T-helper 2 cell (primary cell): ENCODE measurements around the gene METTL22.
"Not testable (repeated sequence)": the region's sequence is repeated elsewhere in the genome, so short reads cannot be mapped to it uniquely, and the experiment has no call there.

Experiments used
- DNase-seq, 5 experiments: peaks; one replicate each; pipeline versions ENCODE4 v3.0.0 to v3.0.0-alpha.2; 2012 to 2022

Gene METTL22

DNA sequence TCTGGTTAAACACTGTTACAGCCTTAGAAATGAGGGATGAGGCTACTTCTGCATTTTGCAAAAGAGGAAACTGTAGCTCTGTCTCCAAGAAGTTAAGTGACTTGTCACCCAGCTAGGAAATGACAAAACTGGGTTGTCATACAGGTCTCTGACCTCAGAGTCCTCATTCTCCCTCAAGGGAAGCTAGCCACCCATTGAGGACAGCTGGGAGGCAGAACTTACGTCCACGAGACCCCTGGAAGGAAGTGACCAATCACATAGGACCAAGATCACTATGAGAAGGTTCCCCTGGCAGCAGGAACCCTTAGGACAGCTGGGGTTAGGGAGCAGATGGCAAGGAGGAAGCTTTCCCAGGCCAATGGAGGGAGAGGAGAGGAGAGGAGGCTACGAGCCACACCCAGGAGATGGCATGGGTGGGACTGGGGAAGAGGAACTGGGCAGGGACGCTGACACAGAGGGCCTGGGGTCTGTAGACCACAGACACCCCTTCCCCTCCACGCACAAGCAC is 11.2 kb downstream of the METTL22 start:
- no peak for DNase-seq

DNA sequence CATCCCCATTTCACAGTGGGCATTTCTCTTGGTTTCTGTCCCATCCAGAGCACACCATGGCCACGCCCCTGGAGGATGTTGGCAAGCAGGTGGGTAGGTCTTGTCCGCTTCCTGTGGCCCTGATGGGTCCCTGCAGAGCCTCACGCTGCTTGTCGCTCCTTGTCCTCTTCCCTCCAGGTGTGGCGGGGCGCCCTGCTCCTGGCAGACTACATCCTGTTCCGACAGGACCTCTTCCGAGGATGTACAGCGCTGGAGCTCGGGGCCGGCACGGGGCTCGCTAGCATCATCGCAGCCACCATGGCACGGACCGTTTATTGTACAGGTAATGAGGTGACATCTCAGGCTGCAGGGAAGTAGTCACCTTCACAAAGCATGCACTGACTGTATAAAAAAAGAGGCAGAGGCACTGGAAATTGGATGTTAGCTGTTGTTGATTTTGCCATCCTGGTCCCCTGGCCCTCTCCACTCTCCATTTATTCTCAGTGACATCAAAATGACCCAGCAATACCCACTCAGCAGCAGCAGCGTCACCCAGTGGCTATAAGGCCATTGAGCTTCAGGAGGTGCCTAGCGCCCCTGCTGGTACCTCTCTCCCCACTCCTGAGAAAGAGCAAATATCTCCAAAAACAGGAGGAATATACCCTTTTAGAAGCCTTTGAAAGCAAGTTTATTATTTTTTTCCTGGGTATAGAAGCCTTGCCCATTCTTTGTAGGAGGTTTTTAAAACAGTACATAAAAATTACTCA is 13.7 kb downstream of the METTL22 start:
- no peak for DNase-seq

DNA sequence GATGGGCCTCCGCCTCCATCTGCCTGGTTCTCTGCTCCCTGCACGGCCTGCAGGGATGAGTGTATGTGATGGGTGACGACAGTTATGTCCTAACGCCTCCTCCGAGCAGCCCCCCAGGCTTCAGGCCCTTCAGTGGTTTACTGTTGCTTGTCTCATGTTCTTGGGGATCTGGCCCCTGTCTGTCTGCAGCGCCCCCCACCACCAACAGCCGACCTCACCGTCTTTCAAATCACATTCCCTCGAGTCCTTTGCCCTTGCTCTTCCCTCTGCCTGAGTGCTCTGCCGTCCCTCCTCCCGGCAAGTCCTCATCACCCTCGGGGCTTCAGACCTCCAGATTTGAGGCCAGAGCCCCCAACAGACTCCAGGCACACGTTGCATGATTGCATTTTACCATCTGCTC is 18.2 kb downstream of the METTL22 start:
- no peak for DNase-seq

GRCh38 chr16:8641671-8642070 is 20.2 kb downstream of the METTL22 start:
- no peak for DNase-seq

GRCh38 chr16:8642146-8642545 is 20.6 kb downstream of the METTL22 start:
- no peak for DNase-seq

GRCh38 chr16:8644211-8645140 is 23.0 kb downstream of the METTL22 start:
- peak in 1 of 5 experiments; percentile 38 for DNase-seq

DNA sequence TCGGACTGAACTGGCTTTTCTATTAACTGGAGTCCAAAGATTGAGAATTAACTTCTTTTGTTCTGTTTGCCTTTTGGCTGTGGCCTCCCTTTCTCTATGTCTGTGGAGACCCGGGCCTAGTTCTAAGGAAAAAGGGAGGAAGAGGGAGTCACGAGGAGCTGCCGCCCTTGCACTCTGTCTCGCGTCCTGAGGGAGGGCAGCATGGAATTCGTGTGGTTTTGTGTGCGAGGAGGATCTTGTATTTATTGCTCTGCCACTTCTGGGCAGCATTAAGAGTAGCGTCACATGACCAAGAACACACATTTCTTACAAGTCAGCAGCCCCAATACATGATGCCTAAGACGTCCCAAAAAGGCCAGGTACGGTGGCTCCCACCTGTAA is 23.6 kb downstream of the METTL22 start:
- no peak for DNase-seq

GRCh38 chr16:8645831-8646230 is 24.3 kb downstream of the METTL22 start:
- DNase-seq: no peak

- DNase-seq: no peak
Observed at GRCh38 chr16:8646326-8647053, 25.0 kb downstream of the METTL22 start.

- no peak for DNase-seq
Observed at GRCh38 chr16:8647721-8648318, 26.3 kb downstream of the METTL22 start.

DNA sequence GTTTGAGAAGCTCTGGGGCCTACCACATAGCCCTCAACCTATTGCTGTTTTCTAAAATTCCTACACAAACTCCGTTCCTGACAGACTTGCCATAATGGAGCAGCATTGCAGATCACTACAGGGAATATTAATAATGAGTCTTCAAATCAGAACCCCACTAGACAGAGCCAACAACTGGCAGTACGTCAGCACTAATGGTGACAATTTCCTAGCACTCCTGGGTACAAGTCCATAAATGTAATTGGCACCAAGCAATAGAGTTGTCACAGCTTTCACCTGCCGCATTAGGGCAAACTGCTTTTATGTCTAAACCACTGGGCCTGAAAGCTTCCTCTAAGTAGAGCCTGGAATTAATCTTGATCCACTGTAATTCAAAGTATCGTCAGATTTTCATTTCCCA is 27.4 kb downstream of the METTL22 start:
- no peak for DNase-seq

GRCh38 chr16:8649829-8650554 is 28.5 kb downstream of the METTL22 start:
- no peak for DNase-seq

- DNase-seq: not testable (repeated sequence)
Observed at GRCh38 chr16:8651958-8652357, 30.5 kb downstream of the METTL22 start.

- DNase-seq: peak in 1 of 5 experiments; percentile 53
Observed at GRCh38 chr16:8655184-8655717, 33.8 kb downstream of the METTL22 start.

DNA sequence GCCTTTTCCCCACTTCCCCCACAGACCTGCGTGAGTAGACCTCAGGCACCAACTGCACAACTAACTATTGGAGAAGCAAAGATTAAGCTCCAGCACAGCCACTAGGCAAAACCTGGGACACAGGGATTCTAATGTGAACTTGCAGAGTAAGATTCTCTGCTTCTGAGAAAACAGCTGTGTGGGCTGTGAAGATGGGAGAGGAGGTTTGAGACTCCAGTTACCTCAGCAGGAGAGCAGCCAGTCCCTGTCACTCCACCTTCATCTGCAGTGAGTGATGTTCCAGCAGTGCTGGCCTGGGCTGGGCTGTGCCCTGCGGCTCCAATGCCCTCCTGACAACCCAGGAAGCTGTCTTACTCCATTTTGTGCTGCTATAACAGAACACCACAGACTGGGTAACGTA is 34.9 kb downstream of the METTL22 start:
- no peak for DNase-seq

- peak in 4 of 5 experiments; percentile 13 to 50 (median 34) for DNase-seq
Observed at GRCh38 chr16:8660841-8661301, 39.4 kb downstream of the METTL22 start.

- no peak for DNase-seq
Observed at GRCh38 chr16:8661703-8662102, 40.2 kb downstream of the METTL22 start.

DNA sequence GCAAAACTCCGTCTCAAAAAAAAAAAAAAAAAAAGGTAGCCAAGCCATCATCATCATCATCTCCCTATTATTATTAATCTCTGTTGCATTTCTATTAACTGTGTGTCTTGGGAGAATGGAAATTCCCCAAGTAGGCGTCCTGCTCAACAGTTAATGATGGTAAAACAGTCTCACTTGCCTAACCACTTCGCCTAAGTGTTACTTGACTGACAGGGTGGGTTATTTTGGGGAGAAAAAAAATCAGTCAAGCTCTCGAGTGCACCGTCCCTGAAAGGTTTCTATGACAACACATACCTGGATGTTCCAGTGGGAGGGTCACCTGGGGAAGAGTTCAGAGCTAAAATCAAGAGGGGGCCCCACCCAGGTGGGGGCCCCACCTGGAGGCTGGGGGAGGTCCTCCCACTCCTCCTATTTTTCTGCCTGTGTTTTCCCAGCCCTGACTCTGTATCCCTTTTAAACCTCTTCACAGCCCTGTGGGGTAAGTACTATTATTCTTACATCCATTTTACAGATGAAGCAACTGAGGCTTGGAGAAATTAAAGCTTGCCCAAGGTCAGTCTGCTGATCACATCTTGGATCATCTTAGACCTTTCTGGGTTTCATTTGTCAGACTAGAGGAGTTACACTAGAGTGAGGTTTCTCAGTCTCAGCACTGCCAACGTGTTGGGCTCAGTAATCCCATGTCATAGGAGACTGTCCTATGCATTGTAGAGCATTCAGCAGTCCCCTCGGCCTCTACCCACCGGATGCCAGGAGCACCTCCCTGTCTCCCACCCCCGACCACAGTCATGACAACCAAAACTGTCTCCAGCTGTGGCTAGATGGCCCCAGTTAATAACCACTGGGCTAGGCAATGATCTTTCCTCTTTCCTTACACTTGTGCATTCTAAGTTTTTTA is 41.9 kb downstream of the METTL22 start:
- no peak for DNase-seq

GRCh38 chr16:8665529-8665928 is 44.0 kb downstream of the METTL22 start:
- no peak for DNase-seq

- no peak for DNase-seq
Observed at GRCh38 chr16:8667492-8667891, 46.0 kb downstream of the METTL22 start.
